NCI-H2227 (cell line): ENCODE measurements around the gene APBA2.

Experiments
- DNase-seq: peaks from one replicate; lab custom pipeline; 2025; ENCODE audit not compliant: unreplicated experiment; lab: John Stamatoyannopoulos, UW

APBA2 gene

DNA sequence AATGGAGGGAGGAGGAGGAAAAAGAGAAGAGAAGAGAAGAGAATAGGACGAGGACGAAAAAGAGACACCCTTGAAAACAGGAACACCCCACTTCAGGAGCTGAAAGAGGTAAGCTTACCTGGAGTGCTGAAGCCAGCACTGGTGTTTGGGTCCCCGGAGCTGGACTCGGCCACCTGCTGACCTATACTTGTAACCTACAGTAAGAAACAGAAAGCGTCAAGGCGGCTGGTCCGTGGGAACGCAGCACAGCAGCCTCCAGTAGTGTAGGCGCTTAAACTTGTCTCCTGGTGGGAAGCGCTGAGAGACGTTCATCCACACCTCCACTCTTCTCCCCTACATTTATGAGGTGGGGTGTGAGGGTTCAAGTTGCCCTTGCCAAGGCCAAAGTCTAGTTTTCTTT is 242.9 kb downstream of the APBA2 start:
- DNase-seq = no peak

- DNase-seq = no peak
Measured at GRCh38 chr15:29129221-29129620, 243.4 kb downstream of the APBA2 start.

DNA sequence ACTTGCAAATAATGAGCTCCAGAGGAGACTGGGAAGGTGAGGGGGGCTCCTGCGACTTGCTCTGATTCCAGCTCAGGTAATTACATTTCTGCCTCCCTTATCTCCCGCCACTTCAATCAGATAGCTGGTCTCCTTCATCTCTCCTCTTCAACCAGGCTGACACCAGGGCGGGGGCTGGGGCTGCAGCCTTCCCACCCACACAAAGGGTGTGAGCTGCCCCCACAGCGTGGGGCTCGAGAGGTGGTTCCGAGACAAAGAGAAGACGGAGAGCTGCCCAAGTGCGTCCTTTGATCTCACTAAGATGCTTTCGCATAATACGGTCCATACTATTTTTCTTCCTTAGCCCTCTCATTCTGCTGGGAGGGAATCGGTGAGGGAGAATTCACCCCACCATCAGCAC is 244.2 kb downstream of the APBA2 start:
- no peak for DNase-seq

DNA sequence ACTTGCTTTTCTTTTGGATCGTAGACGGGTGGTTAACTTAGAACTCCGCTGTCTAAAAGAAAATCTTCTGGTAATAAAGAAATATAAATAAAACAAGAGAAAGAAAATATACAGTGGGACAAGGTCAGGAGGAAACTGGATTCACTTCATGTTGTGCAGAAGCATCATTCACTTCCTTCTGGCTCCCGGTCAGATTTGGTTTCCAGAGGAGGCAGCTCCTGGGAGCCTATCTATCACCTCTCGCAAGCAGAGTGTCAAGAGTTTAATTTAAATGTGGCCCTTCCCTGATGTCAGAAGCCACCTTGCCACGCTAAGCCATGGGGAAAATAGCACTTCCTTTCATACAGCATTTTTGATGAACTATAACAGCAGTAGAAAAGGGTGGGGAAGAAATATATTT is 244.7 kb downstream of the APBA2 start:
- no peak for DNase-seq

DNA sequence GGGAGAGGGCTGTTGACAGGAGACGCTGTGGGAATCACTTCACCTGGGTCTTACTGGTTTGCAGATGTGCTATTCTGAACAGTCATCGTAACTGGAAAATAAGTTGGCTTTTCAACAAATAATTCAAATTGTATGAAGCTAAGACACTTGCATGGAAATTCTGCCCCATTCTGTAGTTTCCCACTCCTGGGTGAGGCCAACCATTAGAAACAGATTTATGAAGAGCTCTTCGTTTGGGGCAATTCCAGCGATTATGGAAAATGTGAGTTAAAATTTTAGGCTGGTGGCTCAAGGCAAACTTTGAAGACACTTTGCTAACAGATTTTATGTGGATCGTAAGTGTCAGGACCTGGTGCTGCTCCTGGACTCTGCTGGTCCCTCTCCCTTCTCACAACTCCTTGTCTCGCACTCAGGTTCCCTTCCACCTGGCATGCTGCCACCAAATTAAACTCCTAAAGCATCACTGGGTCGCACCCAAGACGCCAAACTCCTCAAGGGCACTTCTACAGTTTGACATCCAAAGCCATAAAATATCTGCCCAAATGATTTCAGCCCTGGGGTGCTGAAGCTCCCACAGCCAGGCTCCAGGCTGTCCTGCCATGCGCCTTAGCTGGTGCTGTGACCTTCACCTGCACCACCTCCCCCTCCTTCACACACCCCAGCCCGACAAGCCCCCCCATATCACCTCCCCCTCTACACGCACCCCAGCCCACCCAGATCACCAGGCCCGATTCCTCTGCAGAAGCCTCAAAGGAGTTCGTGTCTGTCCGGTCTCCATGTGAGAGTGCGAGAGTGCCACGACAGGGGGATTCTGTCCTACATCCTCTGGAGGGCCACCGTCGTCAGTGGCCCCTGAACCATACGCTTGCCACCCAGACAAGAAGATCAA is 245.4 kb downstream of the APBA2 start:
- no peak for DNase-seq

DNA sequence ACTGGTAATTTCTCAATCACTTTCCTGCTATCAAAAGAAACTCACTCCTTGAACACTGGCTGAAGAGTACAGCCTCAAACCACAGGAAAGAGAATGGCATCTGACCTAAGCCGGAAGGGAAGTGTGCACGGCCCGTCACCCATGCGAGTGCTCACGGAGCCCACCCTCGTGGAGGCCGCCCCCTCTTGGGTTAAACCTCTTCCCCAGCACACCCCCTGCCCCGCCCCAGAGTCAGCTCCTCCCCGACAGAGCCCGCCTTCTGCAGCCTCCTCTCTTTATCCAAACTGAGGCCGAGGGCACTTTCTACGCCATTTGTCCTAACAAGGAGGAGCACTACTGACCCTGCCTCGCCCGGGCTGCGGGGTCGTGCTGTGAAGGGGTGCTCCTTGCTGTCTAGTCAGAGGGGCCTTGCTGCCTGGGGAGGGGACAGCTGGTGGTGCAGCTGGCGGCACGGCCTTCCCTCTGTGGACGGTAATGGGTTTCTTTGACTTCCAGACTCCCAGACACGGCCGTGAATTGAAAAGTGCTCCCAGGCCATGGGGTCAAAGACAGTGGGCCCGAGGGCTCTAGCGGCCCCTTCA is 246.2 kb downstream of the APBA2 start:
- DNase-seq = no peak

- DNase-seq = no peak
Measured at GRCh38 chr15:29132735-29133181, 247.0 kb downstream of the APBA2 start.

- no peak for DNase-seq
Measured at GRCh38 chr15:29133321-29133720, 247.5 kb downstream of the APBA2 start.

- no peak for DNase-seq
Measured at GRCh38 chr15:29133791-29134190, 248.0 kb downstream of the APBA2 start.

- DNase-seq = no peak
Measured at GRCh38 chr15:29134239-29134638, 248.5 kb downstream of the APBA2 start.

GRCh38 chr15:29134641-29135308 is 249.0 kb downstream of the APBA2 start:
- no peak for DNase-seq

DNA sequence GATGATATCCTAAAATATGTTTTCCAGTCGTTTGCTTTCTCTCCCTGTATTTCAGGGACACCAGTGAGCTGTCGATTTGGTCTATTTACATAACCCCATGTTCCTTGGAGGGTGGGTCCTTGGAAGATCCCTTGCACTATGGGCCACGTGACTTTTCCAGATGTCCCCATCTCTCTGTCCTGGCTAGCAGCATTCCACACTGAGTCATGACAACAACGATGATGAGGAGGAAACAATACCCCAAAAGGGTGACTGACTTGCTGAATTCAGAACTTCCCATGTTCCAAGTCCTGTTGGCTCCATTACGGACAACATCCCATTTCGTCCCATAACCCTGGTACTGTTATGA is 249.5 kb downstream of the APBA2 start:
- DNase-seq = no peak

DNA sequence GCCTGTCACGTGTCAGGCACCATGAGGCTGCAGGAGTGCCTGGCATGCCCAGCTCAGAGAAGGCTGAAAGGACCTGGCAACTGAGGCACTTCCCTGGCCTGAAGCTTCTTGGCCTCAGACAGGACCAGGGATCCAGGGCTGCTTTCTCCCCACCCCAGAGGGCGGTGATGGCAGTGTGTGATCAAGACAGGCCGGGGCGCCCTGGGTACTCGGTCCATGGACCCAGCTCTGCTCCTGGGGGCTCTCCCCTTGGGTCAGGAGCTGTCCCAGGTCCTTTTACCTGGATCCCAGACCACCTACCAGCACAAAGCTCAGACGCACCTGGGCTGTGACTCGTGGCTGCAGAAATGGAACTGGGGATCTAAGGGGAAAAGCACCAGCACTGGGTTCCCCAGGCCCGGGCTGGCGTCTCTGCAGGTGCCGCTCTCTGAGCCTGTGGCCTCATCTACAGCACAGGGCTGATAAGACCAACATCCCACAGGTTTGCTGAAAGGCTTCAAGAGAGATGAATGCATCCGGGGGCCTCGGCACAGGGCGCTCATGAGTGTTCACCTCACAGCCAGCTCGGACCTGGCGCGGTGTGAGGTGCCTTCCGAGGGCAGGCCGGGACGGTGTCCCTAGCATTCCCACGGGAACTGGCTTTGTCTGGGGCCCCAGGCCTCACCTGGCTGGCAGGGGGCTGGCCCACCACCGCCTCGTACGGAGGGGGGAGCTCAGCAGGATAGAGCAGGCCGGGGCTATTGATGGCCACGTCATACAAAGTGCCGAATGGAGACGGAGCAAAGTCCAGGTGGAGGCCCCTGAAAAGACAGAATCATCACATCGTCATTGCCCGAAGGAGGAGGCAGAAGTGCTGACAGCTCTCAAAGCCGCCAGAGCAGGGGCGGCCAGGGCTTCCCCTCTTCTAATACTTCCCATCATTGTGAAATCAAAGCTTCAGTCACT is 250.2 kb downstream of the APBA2 start:
- DNase-seq = no peak

DNA sequence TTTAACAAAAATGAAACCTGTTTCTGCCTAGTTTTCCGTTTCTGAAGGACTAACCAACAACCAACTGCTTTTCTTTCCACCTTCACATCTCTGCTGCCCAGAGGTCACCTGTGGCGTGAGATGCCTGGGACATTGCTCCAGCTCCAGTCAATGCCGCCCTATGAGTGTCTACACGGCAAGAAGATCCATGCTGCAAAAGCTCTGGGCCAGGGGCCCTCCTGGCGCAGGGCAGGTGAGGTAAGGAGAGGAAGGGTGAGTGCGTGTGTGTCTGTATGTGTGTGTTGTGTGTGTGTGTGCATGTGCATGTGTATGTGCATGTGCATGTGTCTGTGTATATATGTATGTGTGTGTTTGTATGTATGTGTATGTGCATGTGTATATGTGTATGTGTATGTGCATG is 252.5 kb downstream of the APBA2 start:
- no peak for DNase-seq

- no peak for DNase-seq
Measured at GRCh38 chr15:29139072-29139471, 253.3 kb downstream of the APBA2 start.

- DNase-seq = peak; percentile 61
Measured at GRCh38 chr15:29139540-29140459, 254.0 kb downstream of the APBA2 start.

GRCh38 chr15:29140475-29141307 is 254.9 kb downstream of the APBA2 start:
- DNase-seq = no peak

- DNase-seq = no peak
Measured at GRCh38 chr15:29141308-29142128, 255.7 kb downstream of the APBA2 start.
